ENCODE results near the gene CAPN10. TPM values are rescaled to one million over a fixed set of nuclear protein-coding genes. Genes with fewer than 3 reads are reported as not detected.

CAPN10 gene
- total RNA-seq, 1 experiment from 2014 or later: 20.5 TPM

DNA sequence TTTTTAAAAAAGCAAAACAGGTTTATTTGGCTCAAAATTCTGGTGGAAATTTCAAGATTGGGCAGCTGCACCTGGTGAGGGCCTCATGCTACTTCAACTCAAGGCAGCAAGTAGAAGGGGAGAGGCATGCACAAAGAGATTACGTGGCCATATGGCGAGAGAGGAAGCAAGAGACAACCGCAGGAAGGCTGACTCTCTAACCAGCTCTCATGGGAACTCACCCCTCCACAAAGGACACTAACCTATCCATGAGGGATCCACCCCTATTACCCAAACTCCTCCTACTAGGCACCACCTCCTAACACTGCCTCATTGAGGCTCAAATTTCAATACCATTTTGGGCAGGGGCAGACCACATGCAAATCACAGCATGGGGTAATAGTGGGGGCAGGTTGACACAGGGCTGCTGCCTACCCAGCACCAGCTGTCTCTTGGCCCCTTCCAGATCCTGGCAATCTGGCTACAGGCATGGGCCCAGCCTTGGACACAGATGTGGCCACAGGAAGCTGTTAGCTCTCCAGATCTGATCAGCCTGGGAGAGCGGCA lies 2.0 kb upstream of the CAPN10 start:
- in situ Hi-C loops (cut with HindIII; ENCODE audit: low pct_unique_long_range_greater_than_20kb, low sequenced_read_pairs): no loop called here
- DNase-seq (ENCODE audit: low read depth): peak; percentile 65

DNA sequence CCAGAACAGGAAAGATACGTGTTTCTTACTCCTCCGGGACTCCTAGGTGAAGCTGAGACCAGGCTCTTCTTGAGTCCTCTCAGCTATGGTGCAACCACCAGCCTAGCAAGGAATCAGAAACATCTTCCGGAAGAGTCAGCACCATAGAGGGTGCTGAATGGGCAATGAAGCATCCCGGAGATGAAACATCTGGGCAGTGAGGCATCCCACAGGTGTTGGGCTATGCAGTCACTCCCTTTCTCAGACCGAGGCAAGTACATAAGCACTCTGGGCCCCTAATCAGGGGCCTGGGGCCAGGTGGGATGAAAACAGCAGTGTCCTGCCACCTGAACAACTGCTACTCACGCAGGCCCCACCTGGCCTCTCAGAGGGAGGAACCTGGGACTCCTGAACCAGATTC lies 1.4 kb upstream of the CAPN10 start:
- no peak for DNase-seq (ENCODE audit: low read depth)
- in situ Hi-C loops (cut with HindIII; ENCODE audit: low pct_unique_long_range_greater_than_20kb, low sequenced_read_pairs): no loop called here

DNA sequence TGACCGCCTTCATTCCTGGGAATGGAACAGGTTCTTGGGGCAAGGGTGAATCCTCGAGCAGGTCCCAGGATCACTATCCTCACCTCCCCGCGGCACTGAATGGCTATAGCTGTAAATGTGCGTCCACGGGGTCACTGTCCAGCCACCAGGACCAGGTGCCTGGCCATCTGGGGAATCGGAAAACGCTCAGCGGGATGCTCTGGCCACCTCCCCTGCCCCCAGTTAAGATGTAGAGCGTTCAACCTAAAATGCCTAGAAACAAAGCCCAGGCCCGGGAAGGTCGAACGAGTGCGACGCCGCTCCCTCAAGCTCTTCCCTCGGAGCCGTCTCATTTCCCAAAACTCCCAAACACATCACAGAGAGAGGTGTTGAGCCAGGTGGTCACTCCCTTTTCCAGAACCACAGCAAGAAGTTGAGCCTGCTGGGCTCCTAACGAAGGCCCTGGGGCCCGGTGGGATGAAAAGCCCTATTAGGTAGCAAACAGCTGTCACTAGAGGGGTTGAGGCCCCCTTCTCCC lies 795 bp upstream of the CAPN10 start:
- in situ Hi-C loops (cut with HindIII; ENCODE audit: low pct_unique_long_range_greater_than_20kb, low sequenced_read_pairs): no loop called here

DNA sequence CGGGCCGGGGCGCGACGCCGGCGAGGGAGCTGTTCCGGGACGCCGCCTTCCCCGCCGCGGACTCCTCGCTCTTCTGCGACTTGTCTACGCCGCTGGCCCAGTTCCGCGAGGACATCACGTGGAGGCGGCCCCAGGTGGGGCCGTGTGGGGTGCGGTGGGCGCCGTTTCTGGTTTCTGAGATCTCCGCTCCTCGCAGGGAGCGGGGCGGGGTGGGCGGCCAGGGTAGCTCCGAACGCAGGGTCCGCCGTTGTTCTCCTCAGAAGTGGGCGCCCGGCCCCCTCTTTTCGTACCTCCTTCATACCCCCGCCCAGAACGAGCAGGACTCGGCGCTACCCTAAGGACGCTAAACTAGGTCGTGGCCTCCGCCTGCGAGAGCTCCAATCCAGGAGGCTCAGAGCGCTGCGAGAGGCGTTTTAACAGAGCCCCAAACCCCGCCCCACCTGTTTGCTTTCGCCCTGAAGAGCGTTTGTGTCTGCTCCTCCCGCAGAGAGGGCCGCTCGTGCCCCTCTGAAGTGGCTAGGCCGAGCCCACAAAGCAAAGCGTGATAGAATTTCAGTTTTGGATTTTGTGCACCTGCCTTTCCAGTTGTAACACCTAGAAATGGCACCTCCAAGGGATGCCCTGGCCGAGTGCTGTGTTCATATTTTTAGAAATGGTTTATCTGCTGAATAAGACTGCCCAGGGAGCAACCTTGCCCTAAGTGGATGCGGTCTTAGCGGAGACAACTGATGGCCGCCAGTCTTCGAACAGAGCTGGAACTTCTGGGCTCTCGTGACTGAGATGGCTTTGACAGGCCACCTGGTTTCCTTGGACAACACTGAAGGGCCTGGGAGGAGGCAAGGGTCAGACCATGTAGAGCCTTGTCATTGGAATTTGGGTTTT lies 626 bp downstream of the CAPN10 start:
- in situ Hi-C loops (cut with HindIII; ENCODE audit: low pct_unique_long_range_greater_than_20kb, low sequenced_read_pairs): no loop called here
- no peak for DNase-seq (ENCODE audit: low read depth)

More for the DNA sequence above, 795 bp upstream of the CAPN10 start:
- DNase-seq (ENCODE audit: low read depth): no peak

DNA sequence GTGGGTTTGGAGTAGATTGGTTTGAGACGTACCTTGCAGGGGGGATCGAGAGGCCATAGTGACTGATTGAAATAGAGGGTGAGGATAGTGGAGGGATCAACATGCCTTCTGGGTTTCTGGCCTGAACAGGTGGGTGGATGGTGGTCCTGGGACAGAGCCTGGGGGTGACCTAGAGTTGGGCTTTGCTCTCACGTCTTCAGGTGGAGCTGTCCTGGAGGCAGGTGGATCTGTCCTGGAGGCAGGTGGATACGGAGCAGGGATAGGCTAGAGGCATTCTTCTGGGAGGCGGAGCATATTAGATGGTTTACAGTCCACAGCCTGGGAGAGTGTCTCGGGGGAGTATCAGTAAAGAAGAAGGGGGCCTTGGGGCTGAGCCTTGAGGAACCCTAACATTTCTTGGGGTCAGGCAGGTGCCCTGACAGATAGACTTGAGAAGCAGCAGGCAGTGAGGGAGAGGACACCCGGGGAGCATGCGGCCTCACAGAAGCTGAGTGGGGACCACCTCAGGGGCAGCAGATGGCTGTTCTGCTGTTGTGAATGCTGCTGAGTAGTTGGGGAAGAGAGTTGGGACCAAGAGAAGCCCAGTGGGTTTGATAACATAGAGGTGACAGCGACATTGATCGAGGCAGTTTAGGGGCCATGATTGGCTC lies 1.6 kb downstream of the CAPN10 start:
- in situ Hi-C loops (cut with HindIII; ENCODE audit: low pct_unique_long_range_greater_than_20kb, low sequenced_read_pairs): no loop called here

DNA sequence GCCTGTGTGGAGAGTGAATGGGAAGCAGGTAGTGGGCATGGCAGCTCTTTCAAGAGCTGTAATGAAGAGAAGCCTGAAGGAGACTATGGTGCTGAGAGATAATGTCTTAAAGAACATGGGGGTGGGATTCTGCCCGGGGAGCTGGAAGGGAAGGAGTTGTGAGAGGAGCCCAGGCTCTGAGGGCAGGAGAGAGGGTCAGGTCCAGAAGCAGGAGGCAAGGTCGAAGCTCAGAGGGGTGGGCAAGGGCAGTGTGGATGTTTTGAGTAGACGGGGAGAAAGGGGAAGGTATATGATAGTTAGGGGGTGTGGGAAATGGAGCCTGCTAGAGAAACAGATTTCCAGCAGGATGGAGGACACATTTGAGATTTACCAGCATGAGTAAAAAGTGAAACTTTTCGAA lies 2.1 kb downstream of the CAPN10 start:
- DNase-seq (ENCODE audit: low read depth): no peak
- in situ Hi-C loops (cut with HindIII; ENCODE audit: low pct_unique_long_range_greater_than_20kb, low sequenced_read_pairs): no loop called here

More for the DNA sequence above, 1.6 kb downstream of the CAPN10 start:
- no peak for DNase-seq (ENCODE audit: low read depth)

DNA sequence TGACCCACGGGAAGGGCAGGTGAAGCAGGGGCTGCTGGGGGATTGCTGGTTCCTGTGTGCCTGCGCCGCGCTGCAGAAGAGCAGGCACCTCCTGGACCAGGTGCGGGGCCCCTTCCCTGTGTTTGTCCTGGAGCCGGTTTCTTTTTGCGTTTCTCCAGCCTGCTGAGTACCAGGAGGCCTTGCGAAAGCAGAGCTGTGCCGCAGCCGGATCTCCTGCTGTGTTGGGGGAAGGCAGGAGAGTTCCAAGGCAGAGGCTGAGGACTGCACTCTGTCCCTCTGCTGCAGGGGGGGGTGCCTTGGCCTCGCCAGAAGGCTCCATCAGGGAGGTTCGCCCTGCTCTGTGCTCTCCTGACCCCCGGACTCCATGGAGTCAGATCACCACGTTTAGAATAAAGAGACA lies 2.8 kb downstream of the CAPN10 start:
- no peak for DNase-seq (ENCODE audit: low read depth)
- in situ Hi-C loops (cut with HindIII; ENCODE audit: low pct_unique_long_range_greater_than_20kb, low sequenced_read_pairs): no loop called here

DNA sequence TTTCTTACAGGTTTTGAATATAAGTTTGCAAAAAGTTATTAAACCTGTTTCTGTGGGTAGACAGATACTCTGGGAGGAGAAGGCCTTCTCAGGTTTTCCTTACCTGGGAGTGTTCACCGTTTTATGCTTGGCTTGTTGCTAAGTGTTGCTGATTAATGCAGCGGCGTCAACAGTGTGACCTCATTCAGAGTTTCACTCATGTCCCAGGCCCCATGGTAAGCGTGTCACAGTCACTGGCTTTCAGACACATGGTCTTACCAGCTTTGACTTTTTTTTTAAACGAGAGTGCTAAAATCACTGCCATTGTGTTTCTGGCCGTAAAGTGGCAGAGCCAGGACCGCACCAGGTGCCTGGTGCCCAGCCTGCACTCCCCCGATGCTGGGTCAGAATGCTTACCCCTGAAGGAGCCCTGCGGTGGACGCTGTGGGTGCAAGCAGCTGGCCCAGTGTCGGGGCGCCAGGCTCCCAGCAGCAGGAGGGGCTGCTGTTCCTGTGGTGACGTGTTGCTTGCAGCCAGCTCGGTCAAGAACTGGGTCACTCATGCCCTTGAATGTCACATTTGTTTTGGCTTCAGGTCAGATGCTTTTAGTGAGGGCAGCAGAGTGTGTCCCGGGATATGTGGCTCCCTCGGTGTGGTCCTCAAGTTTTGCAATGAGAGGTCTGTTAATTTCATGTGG lies 3.5 kb downstream of the CAPN10 start:
- DNase-seq (ENCODE audit: low read depth): no peak
- in situ Hi-C loops (cut with HindIII; ENCODE audit: low pct_unique_long_range_greater_than_20kb, low sequenced_read_pairs): no loop called here

DNA sequence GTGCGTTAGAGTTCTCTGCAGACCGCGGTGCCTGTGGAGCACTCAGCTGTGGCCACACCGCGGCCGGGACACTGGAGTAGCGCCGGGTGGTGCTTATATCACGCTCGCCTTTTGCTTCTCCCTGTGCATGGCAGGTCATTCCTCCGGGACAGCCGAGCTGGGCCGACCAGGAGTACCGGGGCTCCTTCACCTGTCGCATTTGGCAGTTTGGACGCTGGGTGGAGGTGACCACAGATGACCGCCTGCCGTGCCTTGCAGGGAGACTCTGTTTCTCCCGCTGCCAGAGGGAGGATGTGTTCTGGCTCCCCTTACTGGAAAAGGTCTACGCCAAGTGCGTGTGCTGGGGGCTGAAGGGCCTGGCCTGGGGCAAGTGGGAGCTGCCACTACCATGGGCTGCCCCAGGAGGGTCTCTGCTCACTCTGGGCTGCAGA lies 4.2 kb downstream of the CAPN10 start:
- in situ Hi-C loops (cut with HindIII; ENCODE audit: low pct_unique_long_range_greater_than_20kb, low sequenced_read_pairs): no loop called here
- DNase-seq (ENCODE audit: low read depth): no peak

DNA sequence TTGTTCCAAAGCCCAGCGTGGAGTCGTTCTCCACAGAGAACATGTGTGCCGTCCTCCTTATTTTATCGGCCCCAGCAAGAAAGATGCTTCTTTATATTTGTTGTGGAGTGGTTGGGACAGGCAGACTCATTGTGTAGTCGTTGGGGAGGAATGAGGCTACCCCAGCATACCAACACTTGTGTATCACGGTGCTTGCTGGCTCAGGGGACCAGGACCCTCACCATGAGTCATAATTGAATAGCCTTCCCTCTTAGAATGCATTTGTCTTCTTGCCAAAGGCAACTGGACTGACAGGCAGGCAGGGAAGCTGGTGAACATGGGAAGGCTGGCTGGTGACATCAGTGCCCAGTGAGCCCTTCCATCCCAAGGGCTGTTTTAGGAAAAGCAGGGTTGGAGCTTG lies 4.7 kb downstream of the CAPN10 start:
- no peak for DNase-seq (ENCODE audit: low read depth)
- in situ Hi-C loops (cut with HindIII; ENCODE audit: low pct_unique_long_range_greater_than_20kb, low sequenced_read_pairs): no loop called here

DNA sequence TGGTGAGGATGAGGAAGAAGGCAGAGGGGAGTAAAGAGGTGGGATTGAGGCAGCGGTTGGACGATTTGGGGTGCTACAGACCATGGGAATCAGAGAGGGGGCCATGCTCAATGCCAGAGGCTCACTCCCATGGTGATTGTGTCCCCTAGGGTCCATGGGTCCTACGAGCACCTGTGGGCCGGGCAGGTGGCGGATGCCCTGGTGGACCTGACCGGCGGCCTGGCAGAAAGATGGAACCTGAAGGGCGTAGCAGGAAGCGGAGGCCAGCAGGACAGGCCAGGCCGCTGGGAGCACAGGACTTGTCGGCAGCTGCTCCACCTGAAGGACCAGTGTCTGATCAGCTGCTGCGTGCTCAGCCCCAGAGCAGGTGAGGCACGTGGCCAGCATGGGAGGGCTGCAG lies 5.2 kb downstream of the CAPN10 start:
- no peak for DNase-seq (ENCODE audit: low read depth)
- in situ Hi-C loops (cut with HindIII; ENCODE audit: low pct_unique_long_range_greater_than_20kb, low sequenced_read_pairs): no loop called here

DNA sequence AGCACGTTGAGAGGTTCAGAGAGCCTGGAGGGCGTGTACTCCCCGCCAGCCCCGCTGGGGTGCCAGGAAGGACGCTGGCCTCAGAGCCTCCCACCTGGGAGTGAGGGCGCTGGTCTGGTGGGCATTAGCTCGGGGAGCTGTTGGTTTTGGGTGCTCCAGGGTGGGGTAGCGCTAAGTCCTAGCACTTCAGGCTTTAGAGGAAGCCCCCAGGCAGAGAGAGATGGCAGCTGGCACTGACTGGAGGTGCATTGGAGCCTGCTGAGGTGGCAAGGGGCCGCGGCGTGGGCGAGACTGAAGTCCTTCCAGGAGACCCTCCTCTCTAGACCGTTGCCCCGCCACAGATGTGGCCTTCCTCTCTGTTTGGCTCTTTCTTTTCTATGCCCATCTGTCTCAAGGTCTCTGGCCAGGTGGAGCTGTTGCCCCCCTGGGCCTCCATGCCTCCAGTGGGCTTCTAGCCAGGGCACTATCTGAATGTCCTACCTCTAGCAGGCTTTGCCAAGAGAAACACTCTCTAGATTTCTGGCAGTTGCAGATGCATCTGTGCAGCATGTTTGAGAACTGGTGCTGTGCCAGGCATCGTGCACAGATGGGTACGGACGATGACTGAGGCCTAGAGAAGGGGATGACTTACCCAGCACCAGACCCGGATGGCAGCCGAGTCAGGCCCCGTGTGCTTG lies 6.6 kb downstream of the CAPN10 start:
- in situ Hi-C loops (cut with HindIII; ENCODE audit: low pct_unique_long_range_greater_than_20kb, low sequenced_read_pairs): no loop called here
- DNase-seq (ENCODE audit: low read depth): no peak

DNA sequence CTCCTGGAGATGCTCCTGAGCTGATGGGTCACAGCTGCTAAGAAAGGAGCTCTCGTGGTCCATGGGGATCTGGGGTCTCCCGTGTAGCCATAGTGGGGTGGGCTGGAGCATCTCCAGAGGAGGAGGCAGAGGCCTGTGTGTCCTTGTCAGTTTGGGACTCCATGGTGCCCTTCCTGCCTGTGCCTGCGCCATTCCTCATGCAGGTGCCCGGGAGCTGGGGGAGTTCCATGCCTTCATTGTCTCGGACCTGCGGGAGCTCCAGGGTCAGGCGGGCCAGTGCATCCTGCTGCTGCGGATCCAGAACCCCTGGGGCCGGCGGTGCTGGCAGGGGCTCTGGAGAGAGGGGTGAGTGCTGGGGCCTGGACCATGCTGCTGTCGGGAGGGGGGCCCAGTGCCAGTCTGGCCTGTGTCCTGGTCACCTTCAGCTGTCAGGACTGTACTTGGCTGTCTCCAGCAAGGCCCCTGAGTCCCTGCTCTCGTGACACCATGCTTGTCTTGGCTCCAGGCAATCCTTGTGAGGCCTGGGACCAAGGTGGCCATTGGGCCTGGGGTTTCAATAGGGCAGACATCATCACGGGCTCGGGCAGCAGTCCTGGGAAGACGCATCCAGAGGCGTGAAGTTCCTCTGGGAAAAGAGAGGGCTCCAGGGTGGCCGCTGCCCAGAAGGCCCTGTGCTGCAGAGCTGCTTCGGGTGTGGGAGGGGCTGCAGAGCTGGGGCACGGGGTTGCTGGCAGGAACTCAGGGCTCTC lies 7.3 kb downstream of the CAPN10 start:
- DNase-seq (ENCODE audit: low read depth): no peak
- in situ Hi-C loops (cut with HindIII; ENCODE audit: low pct_unique_long_range_greater_than_20kb, low sequenced_read_pairs): no loop called here

DNA sequence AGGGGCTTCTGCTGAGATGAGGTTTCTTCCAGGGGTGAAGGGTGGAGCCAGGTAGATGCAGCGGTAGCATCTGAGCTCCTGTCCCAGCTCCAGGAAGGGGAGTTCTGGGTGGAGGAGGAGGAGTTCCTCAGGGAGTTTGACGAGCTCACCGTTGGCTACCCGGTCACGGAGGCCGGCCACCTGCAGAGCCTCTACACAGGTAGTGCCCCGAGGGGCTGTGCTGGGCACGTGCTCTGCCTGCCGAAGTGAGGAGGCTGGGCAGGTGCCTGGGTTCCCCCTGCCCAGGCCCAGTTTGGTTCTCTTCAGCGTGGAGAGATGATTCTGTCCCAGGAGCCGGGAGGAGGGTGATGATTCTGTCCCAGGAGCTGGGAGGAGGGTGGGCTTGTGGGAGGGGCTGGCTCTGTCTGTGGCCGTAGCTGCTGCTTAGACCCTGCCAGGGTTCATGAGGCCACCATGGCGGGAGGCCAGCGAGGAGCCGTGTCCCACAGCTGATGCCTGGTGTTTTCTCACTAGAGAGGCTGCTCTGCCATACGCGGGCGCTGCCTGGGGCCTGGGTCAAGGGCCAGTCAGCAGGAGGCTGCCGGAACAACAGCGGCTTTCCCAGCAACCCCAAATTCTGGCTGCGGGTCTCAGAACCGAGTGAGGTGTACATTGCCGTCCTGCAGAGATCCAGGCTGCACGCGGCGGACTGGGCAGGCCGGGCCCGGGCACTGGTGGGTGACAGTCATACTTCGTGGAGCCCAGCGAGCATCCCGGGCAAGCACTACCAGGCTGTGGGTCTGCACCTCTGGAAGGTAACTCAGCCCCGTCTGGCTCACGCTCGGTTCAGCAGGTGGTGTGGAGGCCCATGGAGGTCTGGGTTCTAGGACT lies 8.2 kb downstream of the CAPN10 start:
- no peak for DNase-seq (ENCODE audit: low read depth)
- in situ Hi-C loops (cut with HindIII; ENCODE audit: low pct_unique_long_range_greater_than_20kb, low sequenced_read_pairs): no loop called here

DNA sequence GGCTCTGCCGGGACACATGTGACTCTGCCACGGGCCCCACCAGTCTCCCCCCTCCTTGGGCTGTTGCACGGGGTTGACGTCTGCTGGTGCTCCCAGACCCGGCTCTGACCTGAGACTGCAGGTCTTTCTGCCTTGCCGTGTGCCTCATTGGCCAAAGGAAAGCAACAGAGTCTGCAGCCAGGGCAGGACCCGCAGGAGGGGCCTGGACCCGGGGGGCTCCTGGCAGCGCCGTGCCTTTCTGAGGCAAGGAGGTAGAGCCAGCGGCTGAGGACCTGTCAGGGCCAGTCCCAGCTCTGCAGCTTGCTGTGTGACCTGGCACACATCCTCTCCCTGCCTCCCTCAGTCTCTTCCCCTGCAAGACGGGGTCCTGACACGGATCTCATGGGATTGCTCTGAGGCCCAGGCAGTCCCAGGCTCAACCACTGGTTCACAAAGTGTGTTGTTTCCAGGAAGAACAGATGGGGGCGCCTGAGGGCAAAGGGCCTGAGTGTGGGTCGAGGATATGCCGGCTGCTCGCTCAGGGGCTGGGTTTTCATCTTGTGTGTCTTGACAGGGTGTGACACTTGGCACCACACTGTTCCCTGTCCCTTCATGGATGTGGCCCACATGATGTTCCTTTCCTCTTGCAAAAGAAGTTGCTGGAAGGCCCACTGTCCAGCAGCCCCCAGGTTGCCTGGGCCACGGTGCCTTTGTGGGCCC lies 9.0 kb downstream of the CAPN10 start:
- in situ Hi-C loops (cut with HindIII; ENCODE audit: low pct_unique_long_range_greater_than_20kb, low sequenced_read_pairs): no loop called here
- DNase-seq (ENCODE audit: low read depth): no peak

DNA sequence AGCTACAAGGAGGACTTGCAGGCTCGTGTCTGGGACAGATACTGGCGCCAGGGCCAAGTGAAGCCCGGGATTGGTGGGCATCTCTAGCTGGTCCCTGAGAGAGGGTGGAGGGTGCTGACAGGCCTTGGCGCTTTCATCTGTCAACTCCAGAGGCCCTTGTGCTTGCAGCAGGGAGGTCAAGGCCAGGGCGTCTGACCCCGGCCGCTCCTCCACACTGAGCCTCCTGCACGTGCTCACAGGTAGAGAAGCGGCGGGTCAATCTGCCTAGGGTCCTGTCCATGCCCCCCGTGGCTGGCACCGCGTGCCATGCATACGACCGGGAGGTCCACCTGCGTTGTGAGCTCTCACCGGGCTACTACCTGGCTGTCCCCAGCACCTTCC lies 9.5 kb downstream of the CAPN10 start:
- in situ Hi-C loops (cut with HindIII; ENCODE audit: low pct_unique_long_range_greater_than_20kb, low sequenced_read_pairs): no loop called here
- no peak for DNase-seq (ENCODE audit: low read depth)

All from Caki2 (cell line).